ENCODE measurements around the gene BBS2.
"Not testable (repeated sequence)": the region's sequence is repeated elsewhere in the genome, so short reads cannot be mapped to it uniquely, and the experiment has no call there.

BBS2 gene

DNA sequence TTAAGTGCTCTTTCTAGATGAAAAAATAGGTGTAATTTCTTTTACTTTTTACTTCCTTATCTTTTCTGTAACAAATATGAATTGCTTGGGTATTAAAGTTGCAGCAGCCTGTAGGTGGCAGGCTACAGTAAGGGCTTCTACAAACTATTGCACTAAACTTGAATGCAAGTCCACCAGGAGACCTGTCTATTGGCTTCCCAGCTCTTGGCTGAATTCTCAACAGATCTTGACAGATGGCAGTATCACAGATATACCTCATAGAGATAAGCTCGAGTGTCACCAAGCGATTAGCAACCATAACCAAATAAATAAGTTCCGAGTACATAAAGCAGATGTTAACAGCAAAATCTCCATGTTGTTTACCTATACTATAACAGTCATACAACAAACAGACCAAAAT, 5.9 kb downstream of the BBS2 start:
- no peak overlapping the region for H3K27ac ChIP-seq
- no peaks in the 10 kb centered on the region; the same call in 1 of the 2 replicates for H3K36me3 ChIP-seq (ENCODE audit: insufficient read depth, low read length)
- TF ChIP-seq EZH2 (IDR thresholded peaks at IDR 0.05): no peak
- TF ChIP-seq FOXP2 (optimal IDR thresholded peaks at IDR 0.05; ENCODE audit: control extremely low read depth, extremely low read length, insufficient read depth): no peak
- no peak for TF ChIP-seq POLR2AphosphoS5 (IDR thresholded peaks at IDR 0.05; ENCODE audit: borderline replicate concordance, low read depth, low read length)
- no peak overlapping the region for H3K4me3 ChIP-seq
- no peak overlapping the region for H3K9ac ChIP-seq (ENCODE audit: insufficient read length)
- H3K9me3 ChIP-seq (ENCODE audit: low read depth, low read length): no peaks in the 10 kb centered on the region
- DNase-seq (ENCODE audit: low read depth, low spot score): no peak

- H3K4me3 ChIP-seq: no peak overlapping the region
- H3K36me3 ChIP-seq (ENCODE audit: insufficient read depth, low read length): no peaks in the 10 kb centered on the region; the same call in 1 of the 2 replicates
- DNase-seq (ENCODE audit: low read depth, low spot score): no peak
- H3K27ac ChIP-seq: no peak overlapping the region
- H3K9ac ChIP-seq (ENCODE audit: insufficient read length): no peak overlapping the region
- no peaks in the 10 kb centered on the region for H3K9me3 ChIP-seq (ENCODE audit: low read depth, low read length)
- TF ChIP-seq EZH2 (IDR thresholded peaks at IDR 0.05) (no peak), POLR2AphosphoS5 (IDR thresholded peaks at IDR 0.05; ENCODE audit: borderline replicate concordance, low read depth, low read length) (no peak), FOXP2 (optimal IDR thresholded peaks at IDR 0.05; ENCODE audit: control extremely low read depth, extremely low read length, insufficient read depth) (no peak)
These were observed 6.7 kb downstream of the BBS2 start for GRCh38 chr16:56513091-56513490.

DNA sequence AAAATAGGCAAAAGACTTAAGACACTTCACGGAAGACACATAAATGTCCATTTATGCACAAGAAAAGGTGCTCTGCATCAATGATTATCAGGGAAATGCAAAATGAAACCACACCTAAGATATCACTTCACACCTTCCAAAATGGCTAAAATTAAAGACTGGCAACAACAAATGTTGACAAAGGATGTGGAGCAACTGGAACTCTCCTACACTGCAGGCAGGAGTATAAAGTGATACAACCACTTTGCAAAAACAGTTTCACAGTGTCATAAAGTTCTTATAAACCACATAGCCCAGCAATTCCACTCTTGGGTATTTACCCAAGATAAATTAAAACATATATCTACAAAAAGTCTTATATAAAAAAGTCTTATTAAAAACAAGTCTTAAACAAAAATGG, 7.8 kb downstream of the BBS2 start:
- no peak overlapping the region for H3K4me3 ChIP-seq
- no peak for DNase-seq (ENCODE audit: low read depth, low spot score)
- TF ChIP-seq FOXP2 (optimal IDR thresholded peaks at IDR 0.05; ENCODE audit: control extremely low read depth, extremely low read length, insufficient read depth): no peak
- no peak for TF ChIP-seq POLR2AphosphoS5 (IDR thresholded peaks at IDR 0.05; ENCODE audit: borderline replicate concordance, low read depth, low read length)
- TF ChIP-seq EZH2 (IDR thresholded peaks at IDR 0.05): no peak
- H3K27ac ChIP-seq: no peak overlapping the region
- no peaks in the 10 kb centered on the region; the same call in 1 of the 2 replicates for H3K36me3 ChIP-seq (ENCODE audit: insufficient read depth, low read length)
- H3K9ac ChIP-seq (ENCODE audit: insufficient read length): no peak overlapping the region
- no peaks in the 10 kb centered on the region for H3K9me3 ChIP-seq (ENCODE audit: low read depth, low read length)

GRCh38 chr16:56510544-56510943, 9.3 kb downstream of the BBS2 start:
- no peak for TF ChIP-seq POLR2AphosphoS5 (IDR thresholded peaks at IDR 0.05; ENCODE audit: borderline replicate concordance, low read depth, low read length)
- no peak for TF ChIP-seq FOXP2 (optimal IDR thresholded peaks at IDR 0.05; ENCODE audit: control extremely low read depth, extremely low read length, insufficient read depth)
- no peak for TF ChIP-seq EZH2 (IDR thresholded peaks at IDR 0.05)
- Histone ChIP-seq H3K4me3 (no peak overlapping the region), H3K27ac (no peak overlapping the region), H3K9me3 (ENCODE audit: low read depth, low read length) (no peaks in the 10 kb centered on the region), H3K9ac (ENCODE audit: insufficient read length) (no peak overlapping the region), H3K36me3 (ENCODE audit: insufficient read depth, low read length) (no peaks in the 10 kb centered on the region; the same call in 1 of the 2 replicates)
- DNase-seq (ENCODE audit: low read depth, low spot score): no peak

DNA sequence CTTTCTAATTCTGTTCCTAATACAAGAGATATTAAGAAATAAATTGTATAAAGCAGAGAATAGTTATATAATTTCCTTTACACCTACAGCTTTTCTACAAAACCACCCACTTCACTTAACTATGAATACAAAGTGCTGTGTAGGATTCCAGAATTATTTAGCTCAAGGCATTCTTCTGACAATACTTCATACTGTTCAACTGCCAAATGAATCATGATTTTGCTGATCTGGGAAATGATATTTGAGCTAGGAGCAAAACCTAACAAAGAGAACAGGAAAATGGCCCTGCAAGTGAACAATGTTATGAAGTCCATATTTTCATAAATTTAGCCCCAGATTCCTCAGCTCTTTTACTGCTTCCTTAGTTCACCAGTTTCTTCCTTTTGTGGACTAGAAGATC, 12.9 kb downstream of the BBS2 start:
- Histone ChIP-seq H3K36me3 (ENCODE audit: insufficient read depth, low read length) (no peaks in the 10 kb centered on the region; the same call in 1 of the 2 replicates), H3K9ac (ENCODE audit: insufficient read length) (no peak overlapping the region), H3K9me3 (ENCODE audit: low read depth, low read length) (no peaks in the 10 kb centered on the region), H3K4me3 (no peak overlapping the region), H3K27ac (0 out of 2 replicates have a peak overlapping the region, but pooled peaks have one; percentile 19)
- no peak for DNase-seq (ENCODE audit: low read depth, low spot score)
- TF ChIP-seq POLR2AphosphoS5 (IDR thresholded peaks at IDR 0.05; ENCODE audit: borderline replicate concordance, low read depth, low read length) (no peak), FOXP2 (optimal IDR thresholded peaks at IDR 0.05; ENCODE audit: control extremely low read depth, extremely low read length, insufficient read depth) (no peak), EZH2 (IDR thresholded peaks at IDR 0.05) (no peak)

GRCh38 chr16:56505181-56505580, 14.6 kb downstream of the BBS2 start:
- Histone ChIP-seq H3K36me3 (ENCODE audit: insufficient read depth, low read length) (no peaks in the 10 kb centered on the region; the same call in 1 of the 2 replicates), H3K9me3 (ENCODE audit: low read depth, low read length) (no peaks in the 10 kb centered on the region), H3K27ac (no peak overlapping the region), H3K4me3 (no peak overlapping the region), H3K9ac (ENCODE audit: insufficient read length) (no peak overlapping the region)
- no peak for DNase-seq (ENCODE audit: low read depth, low spot score)
- TF ChIP-seq FOXP2 (optimal IDR thresholded peaks at IDR 0.05; ENCODE audit: control extremely low read depth, extremely low read length, insufficient read depth): no peak
- no peak for TF ChIP-seq POLR2AphosphoS5 (IDR thresholded peaks at IDR 0.05; ENCODE audit: borderline replicate concordance, low read depth, low read length)
- TF ChIP-seq EZH2 (IDR thresholded peaks at IDR 0.05): no peak

GRCh38 chr16:56493815-56494214, 26.0 kb downstream of the BBS2 start:
- H3K36me3 ChIP-seq (ENCODE audit: insufficient read depth, low read length): no peaks in the 10 kb centered on the region
- H3K9me3 ChIP-seq (ENCODE audit: low read depth, low read length): no peaks in the 10 kb centered on the region
- no peak overlapping the region for H3K9ac ChIP-seq (ENCODE audit: insufficient read length)
- no peak for DNase-seq (ENCODE audit: low read depth, low spot score)
- TF ChIP-seq FOXP2 (optimal IDR thresholded peaks at IDR 0.05; ENCODE audit: control extremely low read depth, extremely low read length, insufficient read depth): no peak
- no peak for TF ChIP-seq POLR2AphosphoS5 (IDR thresholded peaks at IDR 0.05; ENCODE audit: borderline replicate concordance, low read depth, low read length)
- TF ChIP-seq EZH2 (IDR thresholded peaks at IDR 0.05): no peak
- H3K4me3 ChIP-seq: no peak overlapping the region
- H3K27ac ChIP-seq: no peak overlapping the region

DNA sequence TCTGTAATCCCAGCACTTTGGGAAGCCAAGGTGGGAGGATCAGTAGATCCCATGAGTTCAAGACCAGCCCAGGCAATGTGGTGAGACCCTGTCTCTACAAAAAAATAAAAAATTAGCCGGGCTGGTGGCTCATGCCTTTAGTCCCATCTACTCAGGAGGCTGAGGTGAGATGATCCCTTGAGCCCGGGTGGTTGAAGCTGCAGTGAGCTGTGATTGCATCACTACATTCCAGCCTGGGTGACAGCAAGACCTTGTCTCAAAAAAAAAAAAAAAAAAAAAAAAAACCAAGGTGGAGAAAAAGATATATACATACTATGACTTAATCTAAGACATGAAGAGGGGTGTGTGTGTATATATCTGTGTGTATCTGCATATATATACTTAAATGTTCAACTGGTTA, 26.7 kb downstream of the BBS2 start:
- no peaks in the 10 kb centered on the region for H3K9me3 ChIP-seq (ENCODE audit: low read depth, low read length)
- TF ChIP-seq EZH2 (IDR thresholded peaks at IDR 0.05) (no peak), FOXP2 (optimal IDR thresholded peaks at IDR 0.05; ENCODE audit: control extremely low read depth, extremely low read length, insufficient read depth) (no peak), POLR2AphosphoS5 (IDR thresholded peaks at IDR 0.05; ENCODE audit: borderline replicate concordance, low read depth, low read length) (no peak)
- H3K27ac ChIP-seq: no peak overlapping the region
- no peak overlapping the region for H3K9ac ChIP-seq (ENCODE audit: insufficient read length)
- DNase-seq (ENCODE audit: low read depth, low spot score): no peak
- no peaks in the 10 kb centered on the region for H3K36me3 ChIP-seq (ENCODE audit: insufficient read depth, low read length)
- no peak overlapping the region for H3K4me3 ChIP-seq

DNA sequence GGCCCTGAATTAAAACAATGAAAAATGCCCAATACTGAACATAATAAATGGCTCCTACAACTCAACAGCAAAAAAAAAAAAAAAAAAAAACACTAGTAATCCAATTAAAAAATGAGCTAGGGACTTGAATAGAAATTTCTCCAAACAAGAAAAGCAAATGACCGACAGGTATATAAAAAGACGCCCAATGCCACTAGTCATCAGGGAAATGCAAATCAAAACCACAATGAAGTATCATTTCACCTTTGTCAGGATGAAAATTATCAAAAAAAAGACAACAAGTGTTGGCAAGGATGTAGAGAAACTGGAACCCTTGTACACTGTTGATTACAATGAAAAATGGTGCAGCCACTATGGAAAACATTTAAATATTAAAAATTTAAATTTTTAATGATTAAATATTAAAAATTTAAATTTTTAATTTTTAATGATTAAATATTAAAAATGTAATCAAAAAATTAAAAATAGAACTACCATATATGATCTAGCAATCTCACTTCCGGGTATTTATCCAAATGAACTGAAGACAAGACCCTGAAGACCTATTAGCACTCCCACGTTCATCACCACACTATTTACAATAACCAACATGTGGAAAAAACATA, 28.1 kb downstream of the BBS2 start:
- no peaks in the 10 kb centered on the region for H3K36me3 ChIP-seq (ENCODE audit: insufficient read depth, low read length)
- DNase-seq (ENCODE audit: low read depth, low spot score): no peak
- H3K9ac ChIP-seq (ENCODE audit: insufficient read length): no peak overlapping the region
- H3K27ac ChIP-seq: no peak overlapping the region
- no peak overlapping the region for H3K4me3 ChIP-seq
- TF ChIP-seq EZH2 (IDR thresholded peaks at IDR 0.05) (no peak), FOXP2 (optimal IDR thresholded peaks at IDR 0.05; ENCODE audit: control extremely low read depth, extremely low read length, insufficient read depth) (no peak), POLR2AphosphoS5 (IDR thresholded peaks at IDR 0.05; ENCODE audit: borderline replicate concordance, low read depth, low read length) (no peak)
- no peaks in the 10 kb centered on the region for H3K9me3 ChIP-seq (ENCODE audit: low read depth, low read length)

GRCh38 chr16:56488868-56489267, 31.0 kb downstream of the BBS2 start:
- H3K36me3 ChIP-seq (ENCODE audit: insufficient read depth, low read length); H3K27ac ChIP-seq: not testable (repeated sequence)

More at GRCh38 chr16:56488868-56489267, 31.0 kb downstream of the BBS2 start:
- not testable (repeated sequence) for H3K9me3 ChIP-seq (ENCODE audit: low read depth, low read length); H3K4me3 ChIP-seq; DNase-seq (ENCODE audit: low read depth, low spot score); H3K9ac ChIP-seq (ENCODE audit: insufficient read length)

Measured in SK-N-MC (cell line).